HG03520 (cell line): ENCODE measurements around the gene APOBR.

ENCODE experiments used
- ATAC-seq: cut with Tn5 transposase; IDR thresholded peaks from one replicate; pipeline ENCODE4 v1.9.1; 2021; ENCODE audit warnings: mild to moderate bottlenecking, moderate library complexity; ENCODE audit not compliant: unreplicated experiment

Gene APOBR

DNA sequence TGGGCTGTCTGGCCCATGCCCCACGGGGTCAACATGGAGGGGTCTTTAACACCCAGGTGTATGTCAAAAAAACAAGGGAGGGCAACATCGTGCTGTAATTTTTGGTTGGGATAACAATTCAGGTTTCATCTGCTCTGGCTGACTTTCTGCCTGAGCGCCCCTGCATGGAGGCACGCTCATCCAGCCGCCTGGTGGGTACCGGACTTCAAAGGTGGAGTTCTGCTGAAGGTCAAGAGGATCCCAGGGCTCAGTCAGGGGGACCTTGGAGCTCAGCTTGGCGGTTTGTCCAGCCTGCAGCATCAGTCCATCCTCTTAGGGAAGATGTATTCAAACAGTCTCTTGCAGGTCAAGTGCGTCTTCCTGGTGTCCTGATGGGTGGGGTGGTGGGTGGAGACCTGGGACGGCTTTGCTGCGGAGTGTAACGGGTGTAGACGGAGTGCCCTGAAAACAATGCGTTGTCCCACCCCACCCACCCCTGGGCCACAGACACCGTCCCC is 53.9 kb downstream of the APOBR start:
- ATAC-seq = no peak
